ENCODE measurements around the gene PLEKHM2.
"Not testable (repeated sequence)": the region's sequence is repeated elsewhere in the genome, so short reads cannot be mapped to it uniquely, and the experiment has no call there.

Gene PLEKHM2, protein sequence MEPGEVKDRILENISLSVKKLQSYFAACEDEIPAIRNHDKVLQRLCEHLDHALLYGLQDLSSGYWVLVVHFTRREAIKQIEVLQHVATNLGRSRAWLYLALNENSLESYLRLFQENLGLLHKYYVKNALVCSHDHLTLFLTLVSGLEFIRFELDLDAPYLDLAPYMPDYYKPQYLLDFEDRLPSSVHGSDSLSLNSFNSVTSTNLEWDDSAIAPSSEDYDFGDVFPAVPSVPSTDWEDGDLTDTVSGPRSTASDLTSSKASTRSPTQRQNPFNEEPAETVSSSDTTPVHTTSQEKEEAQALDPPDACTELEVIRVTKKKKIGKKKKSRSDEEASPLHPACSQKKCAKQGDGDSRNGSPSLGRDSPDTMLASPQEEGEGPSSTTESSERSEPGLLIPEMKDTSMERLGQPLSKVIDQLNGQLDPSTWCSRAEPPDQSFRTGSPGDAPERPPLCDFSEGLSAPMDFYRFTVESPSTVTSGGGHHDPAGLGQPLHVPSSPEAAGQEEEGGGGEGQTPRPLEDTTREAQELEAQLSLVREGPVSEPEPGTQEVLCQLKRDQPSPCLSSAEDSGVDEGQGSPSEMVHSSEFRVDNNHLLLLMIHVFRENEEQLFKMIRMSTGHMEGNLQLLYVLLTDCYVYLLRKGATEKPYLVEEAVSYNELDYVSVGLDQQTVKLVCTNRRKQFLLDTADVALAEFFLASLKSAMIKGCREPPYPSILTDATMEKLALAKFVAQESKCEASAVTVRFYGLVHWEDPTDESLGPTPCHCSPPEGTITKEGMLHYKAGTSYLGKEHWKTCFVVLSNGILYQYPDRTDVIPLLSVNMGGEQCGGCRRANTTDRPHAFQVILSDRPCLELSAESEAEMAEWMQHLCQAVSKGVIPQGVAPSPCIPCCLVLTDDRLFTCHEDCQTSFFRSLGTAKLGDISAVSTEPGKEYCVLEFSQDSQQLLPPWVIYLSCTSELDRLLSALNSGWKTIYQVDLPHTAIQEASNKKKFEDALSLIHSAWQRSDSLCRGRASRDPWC

DNA sequence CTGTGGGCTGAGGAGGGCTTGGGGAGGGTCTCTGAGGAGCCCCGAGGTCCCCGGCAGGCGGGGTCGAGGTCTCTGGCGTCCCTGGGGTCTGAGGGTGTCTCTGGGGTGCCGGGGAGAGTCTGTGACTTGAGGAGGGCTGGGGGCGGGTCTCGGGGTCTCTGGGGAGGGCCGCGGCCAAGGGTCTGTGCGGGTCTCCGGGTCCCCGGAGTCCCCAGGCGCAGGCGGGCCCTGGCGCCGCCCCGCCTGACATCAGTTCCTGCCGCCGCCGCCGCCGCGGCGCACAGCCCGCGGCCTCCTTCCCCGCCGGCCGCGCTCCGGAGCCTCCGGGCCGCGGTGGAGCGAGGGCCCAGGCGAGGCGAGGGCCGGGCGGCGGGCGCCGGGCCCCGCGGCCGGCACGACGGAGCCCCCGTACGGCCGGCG lies at the start of gene PLEKHM2:
Gene PLEKHM2 (plus strand): TSS at position 279 of the 420 bp plus-strand sequence. CDS start 239 bp downstream, outside the sequence.
- DNase-seq = peak; percentile 54 to 63

DNA sequence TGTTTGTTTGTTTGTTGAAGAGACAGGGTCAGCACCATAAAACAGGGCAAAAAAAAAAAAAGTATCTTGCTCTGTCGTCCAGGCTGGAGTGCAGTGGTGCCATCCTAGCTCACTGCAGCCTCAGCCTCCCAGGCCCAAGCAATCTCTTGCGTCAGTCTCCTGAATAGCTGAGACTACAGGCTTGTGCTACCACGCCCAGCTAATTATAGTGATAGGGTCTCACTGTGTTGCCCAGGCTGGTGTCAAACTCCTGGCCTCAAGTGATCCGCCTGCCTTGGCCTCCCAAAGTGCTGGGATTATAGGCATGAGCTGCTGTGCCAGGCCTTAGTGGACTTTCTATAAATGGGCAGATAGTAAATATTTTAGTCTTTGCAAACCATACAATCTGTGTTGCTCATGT lies 47.7 kb upstream of the PLEKHM2 start:
- DNase-seq = no peak

DNA sequence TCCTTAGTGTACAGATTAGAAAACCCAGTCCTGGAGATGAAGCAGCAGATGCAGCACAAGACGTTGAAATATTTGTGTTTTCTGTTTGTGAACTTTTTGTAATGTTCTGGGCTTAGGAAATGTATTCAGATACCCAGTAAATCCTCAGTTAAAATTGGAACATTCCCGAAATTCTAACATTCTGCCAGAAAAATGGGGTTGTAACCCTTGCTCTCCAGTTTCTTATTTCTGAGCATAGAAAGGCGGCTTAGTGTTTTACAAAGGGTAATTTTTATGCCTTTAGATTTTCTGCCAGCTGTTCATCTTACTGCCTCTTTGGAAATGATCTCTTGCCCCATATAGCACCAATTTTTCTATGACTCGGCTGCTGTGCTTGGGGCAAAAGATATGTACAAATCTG lies 46.3 kb upstream of the PLEKHM2 start:
- no peak for DNase-seq

DNA sequence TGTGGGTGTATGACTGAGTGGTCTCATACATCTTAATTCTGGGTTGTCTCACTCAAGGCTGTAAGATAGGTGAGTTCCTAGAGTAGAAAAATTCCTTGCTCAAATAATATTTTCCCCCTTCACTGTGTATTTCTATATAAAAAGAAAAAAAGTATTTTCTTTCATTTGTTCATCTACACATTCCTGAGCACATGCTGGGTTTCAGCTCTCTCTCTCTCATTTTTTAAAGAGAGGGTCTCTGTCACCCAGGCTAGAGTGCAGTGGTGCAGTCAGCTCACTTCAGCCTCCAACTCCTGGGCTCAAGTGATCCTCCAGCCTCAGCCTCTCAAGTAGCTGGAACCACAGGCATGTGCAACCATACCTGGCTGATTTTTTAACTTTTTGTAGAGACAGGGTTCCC lies 44.9 kb upstream of the PLEKHM2 start:
- no peak for DNase-seq

DNA sequence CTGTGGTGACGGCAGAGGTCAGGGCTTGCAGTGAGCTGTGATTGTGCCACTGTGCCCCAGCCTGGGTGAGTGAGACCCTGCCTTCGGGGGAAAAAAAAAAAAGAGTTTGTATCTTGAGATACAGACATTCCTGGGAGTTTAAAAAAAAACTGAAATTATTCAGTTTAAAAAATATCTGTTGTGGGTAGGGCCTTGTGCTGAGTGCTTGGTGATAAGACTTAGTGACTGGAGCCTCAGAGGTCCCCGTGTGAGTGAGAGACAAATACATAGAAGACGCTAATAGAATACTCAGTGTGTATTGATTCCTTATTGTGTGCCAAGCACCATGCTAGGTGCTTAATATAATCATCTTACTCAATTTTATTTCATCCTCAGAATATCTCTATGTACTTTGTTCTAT lies 44.2 kb upstream of the PLEKHM2 start:
- no peak for DNase-seq

DNA sequence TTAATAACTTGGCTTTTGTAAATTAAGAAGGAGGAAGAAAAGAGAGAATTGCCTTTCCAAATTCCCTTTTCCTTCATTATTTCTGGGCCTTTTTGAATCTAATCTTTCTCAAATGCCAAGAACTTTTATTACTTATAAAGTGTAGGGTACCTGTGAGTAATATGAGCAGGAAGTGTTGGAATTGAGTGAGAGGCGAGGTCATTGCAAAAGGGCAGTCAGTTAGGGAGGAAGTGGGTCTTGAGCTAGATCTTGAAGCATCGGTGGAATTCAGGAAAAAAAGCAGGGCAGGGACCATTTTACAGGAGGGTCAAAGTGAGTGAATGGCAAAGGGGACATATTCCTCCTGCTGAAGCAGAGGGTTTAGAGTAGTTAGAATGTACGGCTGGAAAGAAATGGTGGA lies 43.5 kb upstream of the PLEKHM2 start:
- DNase-seq = no peak

DNA sequence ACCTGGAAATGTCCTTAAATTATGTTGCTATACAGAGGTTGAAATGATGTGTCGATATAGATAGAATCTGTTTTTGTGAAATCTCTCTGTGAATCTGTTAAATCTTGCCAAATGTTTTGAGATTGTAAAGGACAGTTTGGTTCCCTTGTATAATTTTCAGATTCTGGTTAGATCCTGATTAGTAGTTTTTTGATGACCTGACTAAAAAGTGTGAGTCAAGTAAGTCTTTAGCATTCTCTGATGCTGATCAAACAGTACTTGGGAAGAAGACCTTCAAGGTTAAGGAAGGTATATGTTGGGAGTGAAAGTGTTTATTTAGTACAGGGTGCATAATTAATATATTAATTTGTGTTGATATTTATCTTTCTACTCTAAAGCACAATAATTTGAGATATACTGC lies 34.2 kb upstream of the PLEKHM2 start:
- DNase-seq = no peak

DNA sequence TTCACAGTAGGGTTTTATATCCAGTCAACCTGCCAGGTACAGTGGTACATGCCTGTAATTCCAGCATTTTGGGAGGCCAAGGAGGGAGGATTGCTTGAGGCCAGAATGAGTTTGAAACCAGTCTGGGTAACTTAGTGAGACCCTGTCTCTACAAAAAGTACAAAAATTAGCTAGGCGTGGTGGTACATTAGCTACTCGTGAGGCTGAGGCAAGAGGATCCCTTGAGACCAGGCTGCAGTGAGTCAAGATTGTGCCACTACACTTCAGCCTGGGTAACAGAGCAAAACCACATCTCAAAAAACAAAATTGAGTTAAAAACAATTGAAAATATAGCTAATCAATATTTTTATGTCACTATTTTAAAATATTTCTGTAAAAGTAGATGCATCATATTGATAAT lies 33.7 kb upstream of the PLEKHM2 start:
- no peak for DNase-seq

DNA sequence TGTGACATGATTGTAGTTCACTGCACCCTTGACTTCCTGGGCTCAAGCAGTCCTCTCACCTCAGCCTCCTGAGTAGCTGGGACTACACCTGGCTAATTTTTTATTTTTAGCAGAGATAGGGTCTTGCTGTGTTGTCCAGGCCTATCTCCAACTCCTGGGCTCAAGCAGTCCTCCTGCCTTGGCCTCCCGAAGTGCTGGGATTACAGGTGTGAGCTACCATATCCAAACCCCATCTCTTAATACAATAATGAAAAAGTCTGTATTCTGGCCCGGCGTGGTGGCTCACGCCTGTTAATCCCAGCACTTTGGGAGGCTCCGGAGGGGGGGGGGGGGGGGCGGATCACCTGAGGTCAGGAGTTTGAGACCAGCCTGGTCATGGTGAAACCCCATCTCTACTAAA lies 32.0 kb upstream of the PLEKHM2 start:
- DNase-seq = not testable (repeated sequence)

DNA sequence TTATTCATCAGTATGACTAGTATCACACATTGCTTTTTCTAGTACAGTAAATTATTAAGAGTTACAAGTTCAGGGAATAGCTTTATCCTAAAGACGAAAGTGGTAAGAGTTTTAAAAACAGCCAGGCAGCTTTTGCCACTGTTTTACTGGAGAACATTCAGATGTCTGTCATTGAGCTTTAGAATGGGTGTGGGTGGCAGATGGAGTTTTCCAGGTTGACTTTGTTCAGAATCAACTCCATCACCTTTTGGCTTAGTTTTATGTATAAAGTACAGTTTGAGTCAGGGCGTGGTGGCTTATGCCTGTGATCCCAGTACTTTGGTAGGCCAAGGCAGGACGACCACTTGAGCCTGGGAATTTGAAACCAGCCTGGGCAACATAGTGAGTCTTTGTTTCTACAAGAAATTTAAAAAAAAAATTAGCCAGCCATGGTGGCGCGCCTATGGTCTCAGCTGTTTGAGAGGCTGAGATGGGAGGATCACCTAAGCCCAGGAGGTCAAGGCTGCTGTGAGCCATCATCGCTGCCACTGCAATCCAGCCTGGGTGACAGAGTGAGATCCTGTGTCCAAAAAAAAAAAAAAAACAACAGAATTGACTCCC lies 29.9 kb upstream of the PLEKHM2 start:
- DNase-seq = no peak

DNA sequence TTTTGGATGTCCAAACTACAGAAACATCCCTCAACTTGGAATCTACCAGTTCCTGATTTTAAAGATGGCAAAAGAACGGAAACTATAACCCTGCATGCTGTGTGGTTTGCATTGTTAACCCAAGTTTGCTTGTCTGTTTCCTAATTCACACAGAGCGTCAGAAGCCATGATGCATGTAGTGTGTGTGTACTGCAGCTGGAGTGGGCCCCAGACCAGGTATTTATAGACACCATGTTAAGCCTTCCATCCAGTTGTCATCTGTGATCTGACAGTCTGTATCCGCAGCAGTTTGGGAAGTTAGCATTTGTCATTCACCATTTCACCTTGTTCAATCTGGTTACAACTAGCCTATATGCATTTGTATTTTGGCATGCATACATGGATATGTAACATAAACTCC lies 27.7 kb upstream of the PLEKHM2 start:
- DNase-seq = no peak

DNA sequence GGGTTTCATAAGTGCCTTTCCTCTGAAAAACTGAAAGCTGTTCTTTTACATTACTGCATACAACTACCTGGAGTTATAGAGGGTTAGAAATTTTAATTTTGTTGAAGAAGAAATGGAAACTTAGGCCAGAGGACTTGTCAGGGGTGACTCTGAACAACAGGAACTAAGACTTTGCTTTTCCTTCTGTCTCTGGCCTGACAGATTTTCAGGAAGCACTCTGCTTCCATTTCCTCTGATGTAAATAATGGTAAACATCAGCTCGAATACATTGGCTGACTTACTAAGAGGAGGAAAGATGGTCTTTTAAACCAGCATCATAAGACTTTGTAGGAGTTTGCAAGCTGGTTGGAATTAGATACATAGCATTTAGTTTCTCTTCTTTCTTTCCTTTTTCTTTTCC lies 27.1 kb upstream of the PLEKHM2 start:
- DNase-seq = no peak

DNA sequence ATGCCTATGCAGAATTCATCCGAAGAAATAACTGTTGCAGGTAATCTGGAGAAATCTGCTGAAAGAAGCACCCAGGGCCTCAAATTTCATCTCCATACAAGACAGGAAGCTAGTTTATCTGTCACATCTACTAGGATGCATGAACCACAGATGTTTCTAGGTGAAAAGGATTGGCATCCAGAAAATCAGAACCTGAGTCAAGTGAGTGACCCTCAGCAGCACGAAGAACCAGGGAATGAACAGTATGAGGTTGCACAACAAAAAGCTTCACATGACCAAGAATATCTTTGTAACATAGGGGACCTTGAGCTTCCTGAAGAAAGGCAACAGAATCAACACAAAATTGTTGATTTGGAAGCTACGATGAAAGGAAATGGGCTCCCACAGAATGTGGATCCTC lies 24.0 kb upstream of the PLEKHM2 start:
- DNase-seq = no peak

DNA sequence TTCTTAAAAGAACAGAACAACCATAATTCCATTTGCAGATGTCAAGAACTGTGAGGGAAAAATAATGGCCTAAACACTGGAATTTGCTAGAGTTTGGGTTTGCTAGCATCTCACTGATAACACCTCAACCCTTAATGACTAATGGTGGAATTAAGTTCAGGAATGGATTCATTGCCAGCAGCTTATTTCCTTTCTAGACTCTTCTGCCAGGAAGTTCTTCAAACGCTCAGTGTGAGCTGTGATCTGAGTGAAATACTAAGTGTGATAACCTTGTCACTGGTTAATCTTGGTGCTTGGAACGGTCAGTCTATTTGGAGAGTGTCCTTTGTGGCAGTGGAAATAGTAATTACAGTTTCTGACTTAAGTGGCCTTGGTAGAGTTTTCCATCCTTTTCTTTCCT lies 21.6 kb upstream of the PLEKHM2 start:
- no peak for DNase-seq

DNA sequence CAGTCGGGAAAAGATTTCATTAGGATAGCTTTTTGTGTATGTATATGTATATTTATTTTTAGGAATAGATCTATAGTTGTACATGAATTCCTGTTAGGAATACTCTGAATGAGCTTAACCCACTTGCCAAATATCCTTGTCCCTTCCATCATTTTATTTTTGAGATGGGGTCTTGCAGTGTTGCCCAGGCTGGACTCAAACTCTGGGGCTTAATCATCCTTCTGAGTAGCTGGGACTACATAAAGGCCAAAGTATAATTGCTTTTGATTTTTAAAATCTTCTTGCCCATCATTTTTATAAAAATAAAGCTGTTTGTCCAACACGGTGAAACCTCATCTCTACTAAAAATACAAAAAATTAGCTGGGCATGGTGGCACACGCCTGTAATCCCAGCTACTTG lies 20.2 kb upstream of the PLEKHM2 start:
- DNase-seq = no peak

DNA sequence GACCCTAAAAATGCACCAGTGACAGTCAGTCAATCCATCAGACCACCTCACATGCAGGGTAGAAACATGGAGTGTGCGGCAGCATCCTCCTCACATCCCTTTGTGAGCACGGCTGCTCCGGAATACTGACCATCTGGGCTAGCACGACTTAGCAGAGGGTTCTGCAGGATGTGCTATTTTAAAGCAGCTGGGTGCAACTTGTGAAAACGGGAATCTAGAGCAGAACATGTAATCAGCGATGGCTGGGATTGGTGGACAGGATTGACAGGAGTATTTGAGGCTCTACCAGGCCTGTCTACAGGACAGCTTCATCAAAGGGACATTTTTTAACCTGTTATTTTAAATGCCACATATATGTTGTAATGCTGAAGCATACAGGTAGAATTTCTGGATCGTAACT lies 16.8 kb upstream of the PLEKHM2 start:
- no peak for DNase-seq

DNA sequence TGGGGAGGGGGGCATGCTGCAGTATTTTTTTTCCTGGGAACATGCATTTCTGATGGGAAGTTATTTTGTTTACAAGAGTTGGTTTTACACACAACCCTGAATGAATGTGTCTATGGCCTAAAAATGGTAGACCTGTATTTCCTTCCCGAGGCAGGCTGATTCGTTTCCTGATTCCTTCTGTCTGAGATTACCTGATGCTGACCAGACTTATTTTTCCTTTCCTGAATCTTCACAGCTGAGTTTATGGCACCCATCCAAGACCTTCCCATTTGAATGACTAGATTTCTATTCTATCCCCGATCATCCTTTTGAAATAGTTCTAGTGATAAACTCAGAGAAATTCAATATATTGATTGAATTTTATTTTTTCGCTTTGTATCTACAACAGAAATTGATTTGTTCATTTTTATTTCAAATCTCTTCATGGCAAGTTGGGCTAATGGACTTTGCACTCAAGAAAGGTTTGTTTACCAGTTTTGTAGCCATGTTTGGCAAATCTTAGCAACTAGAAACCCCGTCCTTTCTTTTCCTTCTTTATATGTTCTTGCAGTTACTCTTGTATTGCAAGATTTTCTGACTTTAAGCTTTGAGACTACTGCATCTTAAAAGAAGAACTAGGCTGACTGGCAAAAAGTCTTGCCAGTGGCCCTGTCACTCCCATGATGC lies 15.9 kb upstream of the PLEKHM2 start:
- DNase-seq = no peak

DNA sequence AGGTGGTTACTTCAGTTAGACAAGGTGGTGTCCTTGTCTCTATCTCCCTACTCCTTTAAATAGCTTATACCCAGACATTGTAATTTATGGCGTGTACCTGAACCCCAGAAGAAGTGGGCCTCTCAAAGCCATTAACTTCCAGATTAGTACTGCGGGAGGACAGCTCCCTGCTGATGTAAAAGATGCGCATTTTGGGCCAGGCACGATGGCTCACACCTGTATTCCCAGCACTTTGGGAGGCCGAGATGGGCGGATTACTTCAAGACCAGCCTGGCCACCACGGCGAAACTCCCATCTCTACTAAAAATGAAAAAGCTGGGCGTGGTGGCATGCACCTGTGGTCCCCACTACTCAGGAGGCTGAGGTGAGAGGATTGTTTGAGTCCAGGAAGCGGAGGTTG lies 15.0 kb upstream of the PLEKHM2 start:
- DNase-seq = no peak

DNA sequence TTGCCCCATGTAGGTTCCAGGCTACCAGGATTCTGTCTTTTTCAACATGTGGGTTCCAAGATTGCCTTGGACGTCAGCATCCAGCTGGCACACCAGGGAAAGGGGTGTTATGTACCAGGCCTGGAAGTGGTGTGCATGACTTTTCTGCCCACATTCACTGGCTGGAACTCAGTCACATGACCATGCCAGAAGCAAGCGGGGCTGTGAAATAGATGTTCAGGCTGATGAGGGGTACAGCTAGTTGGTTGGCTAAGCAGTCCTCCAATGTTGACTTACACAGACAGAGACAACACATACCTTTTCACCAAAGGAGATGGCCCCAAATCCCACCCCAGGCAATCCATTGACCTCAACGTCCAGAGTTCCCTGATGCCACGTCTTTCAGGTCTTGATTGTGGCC lies 14.3 kb upstream of the PLEKHM2 start:
- no peak for DNase-seq

DNA sequence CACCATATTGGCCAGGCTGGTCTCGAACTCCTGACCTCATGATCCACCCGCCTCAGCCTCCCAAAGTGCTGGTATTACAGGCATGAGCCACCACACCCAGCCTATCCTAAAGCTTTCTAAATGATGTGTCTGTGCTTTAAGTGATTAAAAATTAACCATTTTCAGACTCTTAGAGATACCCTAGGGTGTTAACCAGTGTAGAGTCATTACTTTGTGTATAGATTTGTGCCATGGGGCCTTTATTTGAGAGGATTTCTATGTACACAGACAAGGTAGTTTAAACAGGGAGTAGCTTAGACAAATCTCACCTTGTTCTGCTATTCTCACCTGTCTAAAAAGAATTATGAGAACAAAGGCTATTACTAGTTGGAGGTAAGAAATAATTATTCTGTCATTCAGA lies 12.7 kb upstream of the PLEKHM2 start:
- DNase-seq = no peak

DNA sequence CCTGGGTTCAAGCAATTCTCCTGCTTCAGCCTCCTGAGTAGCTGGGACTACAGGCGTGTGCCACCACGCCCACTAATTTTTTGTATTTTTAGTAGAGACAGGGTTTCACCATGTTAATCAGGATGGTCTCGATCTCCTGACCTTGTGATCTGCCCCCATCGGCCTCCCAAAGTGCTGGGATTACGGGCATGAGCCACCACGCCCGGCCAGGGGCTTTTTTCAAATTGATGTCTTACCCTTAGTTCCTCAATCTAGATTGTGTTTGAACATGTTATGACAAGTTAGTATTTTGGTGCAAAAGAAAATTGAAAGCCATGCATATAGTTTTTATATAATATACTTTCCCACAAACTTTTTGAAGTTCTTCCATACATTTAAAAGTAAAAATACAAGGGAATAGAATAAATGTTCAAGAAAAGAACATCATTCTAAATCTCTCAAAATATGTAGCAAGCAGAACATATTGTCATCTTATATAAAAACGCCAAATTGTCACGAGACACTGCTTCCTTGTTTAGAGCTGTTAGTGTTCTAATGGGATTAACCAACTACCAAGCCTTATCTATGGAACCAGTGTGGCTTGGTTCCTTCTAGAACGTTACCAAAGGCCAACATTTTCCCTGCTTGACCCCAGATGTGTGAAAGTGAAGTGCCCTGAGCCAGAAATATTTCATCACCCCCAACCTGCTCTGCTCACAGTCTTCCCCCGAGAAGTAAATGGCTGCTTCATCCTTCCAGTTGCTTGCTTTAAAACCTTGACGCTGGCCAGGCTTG lies 9.5 kb upstream of the PLEKHM2 start:
- DNase-seq = no peak

DNA sequence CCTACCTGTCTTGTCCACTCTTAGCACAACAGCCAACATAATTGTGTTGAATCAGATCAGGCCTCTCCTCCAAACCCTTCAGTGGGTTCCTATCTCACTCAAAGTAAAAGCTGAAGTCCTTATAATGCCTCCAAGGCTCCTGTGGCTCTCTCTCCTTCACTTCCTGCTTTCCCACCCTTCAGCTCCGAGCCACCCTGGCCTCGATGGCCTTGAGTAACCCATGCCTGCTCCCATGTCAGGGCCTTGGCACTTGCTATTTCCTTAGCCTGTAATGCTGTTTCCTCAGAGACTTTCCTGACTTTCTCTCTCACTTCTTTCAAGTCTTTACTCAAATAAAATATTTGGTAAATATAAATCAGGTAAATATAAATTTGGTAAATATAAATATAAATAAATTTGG lies 8.1 kb upstream of the PLEKHM2 start:
- no peak for DNase-seq
